NB4 (cell line): ENCODE measurements around the gene ZMYND8.
"Not testable (repeated sequence)": the region's sequence is repeated elsewhere in the genome, so short reads cannot be mapped to it uniquely, and the experiment has no call there.

Source experiments
- DNase-seq: peaks from one replicate; pipeline ENCODE4 v3.0.0; 2010; ENCODE audit warnings: low read depth
- H3K4me3 ChIP-seq: one replicate; pipeline ENCODE4 v1.5.1; 2011; ENCODE audit warnings: mild to moderate bottlenecking, low read depth, low read length, moderate library complexity
- MYC ChIP-seq: IDR thresholded peaks from 2 replicates; pipeline ENCODE4 v1.6.1; 2011; ENCODE audit warnings: low read depth, low read length
- POLR2A ChIP-seq: IDR thresholded peaks from 2 replicates; pipeline ENCODE4 v1.6.1; 2011; ENCODE audit warnings: mild to moderate bottlenecking; ENCODE audit not compliant: insufficient read length; ENCODE audit errors: extremely low read depth
- TF ChIP-seq, protein P1 (sequence below): IDR thresholded peaks from one replicate; pipeline ENCODE4 v1.5.1; 2012; ENCODE audit warnings: low read depth, low read length
- TF ChIP-seq, protein P2 (sequence below): IDR thresholded peaks from 2 replicates; pipeline ENCODE4 v1.6.1; 2011; ENCODE audit warnings: low read depth, low read length

ZMYND8 gene

DNA sequence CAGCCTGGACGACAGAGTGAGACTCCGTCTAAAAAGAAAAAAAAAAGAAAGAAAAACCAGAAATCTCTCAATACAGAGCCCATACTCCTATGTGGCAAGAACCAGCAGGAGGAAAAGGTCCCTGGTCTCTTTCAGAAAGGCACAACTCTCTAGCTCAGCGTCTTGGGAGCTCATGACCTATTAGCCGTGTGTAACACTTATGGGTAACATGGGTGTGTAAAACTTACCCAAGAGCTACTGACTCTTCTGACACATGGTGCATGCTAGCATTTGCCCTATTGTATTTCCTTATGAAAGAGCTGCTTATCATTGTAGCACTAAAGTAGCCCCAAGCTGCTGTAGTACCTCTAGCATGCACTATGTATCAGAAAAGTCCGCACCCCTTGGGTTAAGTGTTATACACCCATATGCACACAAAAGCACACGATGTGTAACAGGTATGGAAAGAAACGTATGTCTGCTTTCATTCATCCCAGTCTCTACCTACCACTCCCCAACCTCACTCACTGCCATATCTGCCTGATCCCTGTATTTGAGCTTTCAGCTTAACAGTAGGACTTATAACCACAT, 85.4 kb downstream of the ZMYND8 start:
- TF ChIP-seq MYC (no peak), POLR2A (no peak)
- TF ChIP-seq, protein P1, sequence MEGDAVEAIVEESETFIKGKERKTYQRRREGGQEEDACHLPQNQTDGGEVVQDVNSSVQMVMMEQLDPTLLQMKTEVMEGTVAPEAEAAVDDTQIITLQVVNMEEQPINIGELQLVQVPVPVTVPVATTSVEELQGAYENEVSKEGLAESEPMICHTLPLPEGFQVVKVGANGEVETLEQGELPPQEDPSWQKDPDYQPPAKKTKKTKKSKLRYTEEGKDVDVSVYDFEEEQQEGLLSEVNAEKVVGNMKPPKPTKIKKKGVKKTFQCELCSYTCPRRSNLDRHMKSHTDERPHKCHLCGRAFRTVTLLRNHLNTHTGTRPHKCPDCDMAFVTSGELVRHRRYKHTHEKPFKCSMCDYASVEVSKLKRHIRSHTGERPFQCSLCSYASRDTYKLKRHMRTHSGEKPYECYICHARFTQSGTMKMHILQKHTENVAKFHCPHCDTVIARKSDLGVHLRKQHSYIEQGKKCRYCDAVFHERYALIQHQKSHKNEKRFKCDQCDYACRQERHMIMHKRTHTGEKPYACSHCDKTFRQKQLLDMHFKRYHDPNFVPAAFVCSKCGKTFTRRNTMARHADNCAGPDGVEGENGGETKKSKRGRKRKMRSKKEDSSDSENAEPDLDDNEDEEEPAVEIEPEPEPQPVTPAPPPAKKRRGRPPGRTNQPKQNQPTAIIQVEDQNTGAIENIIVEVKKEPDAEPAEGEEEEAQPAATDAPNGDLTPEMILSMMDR, result no peak
- TF ChIP-seq, protein P2, sequence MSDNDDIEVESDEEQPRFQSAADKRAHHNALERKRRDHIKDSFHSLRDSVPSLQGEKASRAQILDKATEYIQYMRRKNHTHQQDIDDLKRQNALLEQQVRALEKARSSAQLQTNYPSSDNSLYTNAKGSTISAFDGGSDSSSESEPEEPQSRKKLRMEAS, result no peak
- H3K4me3 ChIP-seq, result no peak overlapping the region

DNA sequence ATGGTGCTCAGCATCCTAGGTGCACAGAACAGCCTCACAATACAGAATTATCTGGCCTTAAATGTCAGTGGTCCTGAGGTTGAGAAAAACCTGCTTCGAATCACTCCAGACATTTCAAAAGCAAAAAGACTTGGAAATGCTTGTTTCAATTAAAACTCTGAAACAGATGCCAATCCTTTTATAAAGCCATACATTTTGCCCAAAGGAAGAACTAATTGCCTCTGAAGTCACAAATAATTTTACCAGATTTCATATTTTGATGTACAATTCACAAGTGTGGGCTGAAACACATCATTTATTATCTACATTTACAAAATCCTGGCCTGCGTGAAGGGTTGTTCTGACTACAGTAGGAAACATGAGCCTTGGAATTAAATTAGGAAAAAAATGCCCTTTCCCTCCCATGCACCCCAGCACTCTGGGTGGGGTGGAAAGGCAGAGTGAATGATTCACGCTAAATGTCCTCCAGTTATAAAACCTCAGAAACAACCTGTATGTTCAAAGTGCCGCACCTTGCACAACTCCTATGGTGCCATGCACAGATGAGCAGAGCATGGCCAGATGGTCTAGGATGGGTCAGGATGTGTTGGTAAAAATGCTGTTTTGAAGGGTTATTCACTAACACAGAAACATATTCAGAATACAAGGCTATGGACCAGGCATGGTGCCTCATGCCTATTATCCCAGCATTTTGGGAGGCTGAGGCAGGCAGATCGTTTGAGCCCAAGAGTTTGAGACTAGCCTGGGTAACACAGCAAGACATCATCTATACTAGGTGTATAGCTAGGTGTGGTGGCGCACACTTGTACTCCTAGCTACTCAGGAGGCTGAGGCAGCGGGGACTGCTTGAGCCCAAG, 87.0 kb downstream of the ZMYND8 start:
- no peak for DNase-seq
- TF ChIP-seq MYC, result no peak
- TF ChIP-seq, protein P1, result no peak
- TF ChIP-seq, protein P2, result no peak
- no peak for TF ChIP-seq POLR2A

More for the DNA sequence above, 85.4 kb downstream of the ZMYND8 start:
- no peak for DNase-seq

DNA sequence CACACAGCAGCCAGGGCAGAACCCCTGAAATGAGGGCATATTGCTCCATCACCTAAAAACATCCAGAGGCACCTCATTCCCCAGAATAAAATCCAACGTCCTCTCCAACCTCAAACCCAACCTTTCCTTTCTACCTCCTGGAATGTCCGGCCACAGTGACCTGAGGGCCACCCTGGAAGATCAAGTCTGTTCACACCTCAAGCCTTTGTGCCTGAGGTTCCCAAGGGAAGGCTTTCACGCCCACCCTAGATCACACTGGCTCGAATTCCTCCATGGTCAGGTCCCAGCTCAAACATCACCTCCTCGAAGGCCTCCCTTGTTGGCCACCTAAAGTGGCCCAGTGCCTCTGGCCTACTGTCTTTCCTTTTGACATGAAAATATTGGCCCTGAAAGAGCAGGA, 88.9 kb downstream of the ZMYND8 start:
- DNase-seq, result no peak
- TF ChIP-seq MYC (no peak), POLR2A (no peak)
- TF ChIP-seq, protein P2, result no peak
- TF ChIP-seq, protein P1, result no peak
- no peak overlapping the region for H3K4me3 ChIP-seq

More for the DNA sequence above, 87.0 kb downstream of the ZMYND8 start:
- no peak overlapping the region for H3K4me3 ChIP-seq

DNA sequence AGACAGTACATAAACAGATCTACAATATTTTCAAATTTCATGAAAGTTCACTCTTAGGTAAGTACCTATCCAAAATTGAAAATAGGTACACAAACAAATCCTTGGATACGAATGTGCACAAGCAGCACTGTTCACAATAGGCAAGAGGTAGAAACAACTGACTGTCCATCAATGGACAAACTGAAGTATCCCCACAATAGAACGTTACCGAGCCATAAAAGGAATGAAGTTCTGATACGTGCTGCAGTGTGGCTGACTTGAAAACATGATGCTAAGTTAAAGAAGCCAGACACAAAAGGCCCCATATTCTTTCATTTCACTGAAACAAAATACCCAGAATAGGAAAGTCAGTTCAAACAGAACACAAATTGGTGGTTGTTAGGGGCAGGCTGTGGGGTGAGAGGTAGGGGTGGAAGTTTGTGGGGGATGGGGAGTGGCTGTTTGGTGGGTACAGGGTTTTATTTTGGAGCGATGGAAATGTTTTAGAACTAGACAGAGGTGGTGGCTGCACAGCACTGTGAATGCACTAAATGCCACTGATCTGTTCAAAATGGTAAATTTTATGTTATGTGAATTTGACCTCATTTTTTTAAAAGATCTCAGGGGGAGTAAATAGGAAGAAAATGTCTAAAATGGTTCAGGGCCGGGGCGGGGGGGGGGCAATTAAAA, 89.5 kb downstream of the ZMYND8 start:
- DNase-seq, result no peak
- TF ChIP-seq, protein P2, result no peak
- H3K4me3 ChIP-seq, result no peak overlapping the region

DNA sequence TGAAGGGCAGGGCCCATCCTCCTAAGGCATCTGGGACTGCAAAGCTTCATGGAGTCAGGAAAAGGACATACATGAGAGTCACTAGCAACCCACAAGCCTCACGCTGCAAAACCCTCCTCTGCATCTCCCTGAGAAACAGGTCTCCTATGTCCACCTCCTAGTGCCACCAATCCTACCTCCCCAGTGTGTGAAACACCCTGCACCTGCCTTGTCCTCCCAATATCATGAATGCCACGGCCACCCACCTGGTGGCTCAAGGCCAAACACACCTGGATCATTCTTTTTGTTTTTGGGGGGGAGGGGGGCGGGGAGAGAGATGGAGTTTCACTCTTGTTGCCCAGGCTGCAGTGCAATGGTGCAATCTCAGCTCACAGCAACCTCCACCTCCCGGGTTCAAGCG, 90.5 kb downstream of the ZMYND8 start:
- no peak overlapping the region for H3K4me3 ChIP-seq
- DNase-seq, result no peak
- TF ChIP-seq, protein P2, result no peak
- TF ChIP-seq POLR2A (no peak), MYC (no peak)
- TF ChIP-seq, protein P1, result no peak

DNA sequence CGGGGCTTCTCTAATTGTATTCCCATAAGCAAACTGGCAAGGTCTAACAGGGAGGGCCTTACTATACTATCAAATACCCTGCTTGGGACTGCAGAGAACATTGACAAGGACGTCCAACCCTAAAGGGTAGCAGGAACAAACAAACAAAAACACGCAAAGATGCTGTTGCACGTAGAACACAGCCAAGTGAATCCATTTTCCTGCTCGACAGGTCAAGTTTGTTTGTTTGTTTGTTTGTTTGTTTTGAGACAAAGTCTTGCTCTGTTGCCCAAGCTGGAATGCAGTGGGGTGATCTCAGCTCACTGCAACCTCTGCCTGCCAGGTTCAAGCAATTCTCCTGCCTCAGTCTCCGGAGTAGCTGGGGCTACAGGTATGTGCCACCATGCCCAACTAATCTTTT, 91.3 kb downstream of the ZMYND8 start:
- DNase-seq, result no peak
- no peak for TF ChIP-seq MYC
- TF ChIP-seq, protein P2, result no peak
- no peak for TF ChIP-seq POLR2A
- TF ChIP-seq, protein P1, result no peak

DNA sequence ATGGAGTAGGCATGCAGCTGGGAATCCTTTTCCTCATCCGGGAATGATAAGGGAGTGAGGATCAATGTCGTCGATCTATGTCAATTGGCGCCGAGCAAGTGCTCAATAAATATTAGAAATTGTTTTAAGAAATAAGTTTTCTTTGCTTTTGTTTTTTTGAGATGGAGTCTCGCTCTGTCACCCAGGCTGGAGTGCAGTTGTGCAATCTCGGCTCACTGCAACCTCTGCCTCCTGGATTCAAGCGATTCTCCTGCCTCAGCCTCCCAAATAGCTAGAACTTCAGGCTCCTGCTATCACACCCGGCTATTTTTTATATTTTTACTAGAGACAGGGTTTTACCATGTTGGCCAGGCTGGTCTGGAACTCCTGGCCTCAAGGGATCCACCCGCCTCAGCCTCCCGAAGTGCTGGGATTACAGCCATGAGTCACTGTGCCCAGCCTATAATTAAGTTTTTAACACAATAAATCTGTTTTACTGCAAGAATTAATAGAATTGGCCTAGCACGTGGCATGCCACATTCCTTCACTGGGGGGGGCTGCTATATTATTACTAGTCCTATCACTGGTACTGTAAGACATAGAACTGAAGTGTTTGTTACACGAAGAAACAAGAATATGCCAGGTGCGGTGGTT, 92.2 kb downstream of the ZMYND8 start:
- not testable (repeated sequence) for H3K4me3 ChIP-seq, DNase-seq

More for the DNA sequence above, 91.3 kb downstream of the ZMYND8 start:
- no peak overlapping the region for H3K4me3 ChIP-seq
